Neuron (in vitro differentiated cells): ENCODE measurements around the gene HTR1D.

ENCODE experiments used
- H2AFZ ChIP-seq: one replicate; pipeline ENCODE4 v1.6.1; 2013; ENCODE audit warnings: low read depth, mild to moderate bottlenecking, inconsistent platforms, low read length, moderate library complexity
- H3K27me3 ChIP-seq: one replicate; pipeline ENCODE4 v1.6.1; 2013; ENCODE audit warnings: low read length; ENCODE audit not compliant: insufficient read depth
- H3K36me3 ChIP-seq: one replicate; pipeline ENCODE4 v1.6.1; 2013; ENCODE audit warnings: low read length; ENCODE audit not compliant: insufficient read depth
- H3K4me1 ChIP-seq: one replicate; pipeline ENCODE4 v1.6.1; 2013; ENCODE audit warnings: low read length; ENCODE audit not compliant: insufficient read depth
- H3K4me3 ChIP-seq: 2 replicates; pipeline ENCODE4 v1.5.1; 2013; ENCODE audit warnings: mild to moderate bottlenecking, low read length, moderate library complexity
- H3K9me3 ChIP-seq: one replicate; pipeline ENCODE4 v1.6.1; 2013; ENCODE audit warnings: low read length

Gene HTR1D

GRCh38 chr1:23169195-23169575 is 48.1 kb downstream of the HTR1D start:
- no peaks in the 10 kb centered on the region for H3K36me3 ChIP-seq
- H3K9me3 ChIP-seq = no peaks in the 10 kb centered on the region
- H3K4me3 ChIP-seq = no peak overlapping the region
- H2AFZ ChIP-seq = no peak overlapping the region
- no peaks in the 10 kb centered on the region for H3K27me3 ChIP-seq
- H3K4me1 ChIP-seq = peaks cover 16% of the 10 kb centered on the region

- Histone ChIP-seq H3K9me3 (no peaks in the 10 kb centered on the region), H3K4me1 (peaks cover 16% of the 10 kb centered on the region), H3K36me3 (no peaks in the 10 kb centered on the region), H2AFZ (peak within 1 kb of the TSS; percentile 87), H3K4me3 (peak within 1 kb of the TSS; percentile 81), H3K27me3 (no peaks in the 10 kb centered on the region)
Measured at GRCh38 chr1:23168445-23169194, 48.7 kb downstream of the HTR1D start, which contains the start of gene LUZP1. TSS of gene LUZP1 (minus strand) at chr1:23168856.

- Histone ChIP-seq H2AFZ (peak overlapping the region; percentile 87), H3K9me3 (no peaks in the 10 kb centered on the region), H3K36me3 (no peaks in the 10 kb centered on the region), H3K4me3 (peak overlapping the region; percentile 81), H3K4me1 (peaks cover 16% of the 10 kb centered on the region), H3K27me3 (no peaks in the 10 kb centered on the region)
Measured at GRCh38 chr1:23168079-23168444, 49.2 kb downstream of the HTR1D start.

GRCh38 chr1:23167353-23168078 is 49.8 kb downstream of the HTR1D start:
- Histone ChIP-seq H3K9me3 (no peaks in the 10 kb centered on the region), H3K4me3 (peak overlapping the region; percentile 81), H3K4me1 (peaks cover 16% of the 10 kb centered on the region), H3K36me3 (no peaks in the 10 kb centered on the region), H2AFZ (peak overlapping the region; percentile 22), H3K27me3 (no peaks in the 10 kb centered on the region)

GRCh38 chr1:23166854-23167253 is 50.4 kb downstream of the HTR1D start:
- no peaks in the 10 kb centered on the region for H3K36me3 ChIP-seq
- H3K4me1 ChIP-seq = peaks cover 16% of the 10 kb centered on the region
- no peaks in the 10 kb centered on the region for H3K9me3 ChIP-seq
- no peak overlapping the region for H2AFZ ChIP-seq
- H3K27me3 ChIP-seq = no peaks in the 10 kb centered on the region
- peak overlapping the region; percentile 81 for H3K4me3 ChIP-seq

- H3K36me3 ChIP-seq = no peaks in the 10 kb centered on the region
- no peak overlapping the region for H3K4me3 ChIP-seq
- no peaks in the 10 kb centered on the region for H3K9me3 ChIP-seq
- peaks cover 8% of the 10 kb centered on the region for H3K4me1 ChIP-seq
- H2AFZ ChIP-seq = no peak overlapping the region
- H3K27me3 ChIP-seq = no peaks in the 10 kb centered on the region
Measured at GRCh38 chr1:23163395-23163794, 53.9 kb downstream of the HTR1D start.

- Histone ChIP-seq H3K27me3 (no peaks in the 10 kb centered on the region), H3K9me3 (no peaks in the 10 kb centered on the region), H2AFZ (no peak overlapping the region), H3K4me1 (no peaks in the 10 kb centered on the region), H3K4me3 (no peak overlapping the region), H3K36me3 (no peaks in the 10 kb centered on the region)
Measured at GRCh38 chr1:23159963-23160877, 57.1 kb downstream of the HTR1D start.

- no peaks in the 10 kb centered on the region for H3K9me3 ChIP-seq
- no peaks in the 10 kb centered on the region for H3K27me3 ChIP-seq
- H3K4me1 ChIP-seq = no peaks in the 10 kb centered on the region
- H3K36me3 ChIP-seq = no peaks in the 10 kb centered on the region
- H2AFZ ChIP-seq = no peak overlapping the region
- no peak overlapping the region for H3K4me3 ChIP-seq
Measured at GRCh38 chr1:23156940-23157339, 60.4 kb downstream of the HTR1D start.

GRCh38 chr1:23152966-23153684 is 64.2 kb downstream of the HTR1D start:
- Histone ChIP-seq H2AFZ (no peak overlapping the region), H3K9me3 (no peaks in the 10 kb centered on the region), H3K4me1 (no peaks in the 10 kb centered on the region), H3K36me3 (no peaks in the 10 kb centered on the region), H3K4me3 (no peak overlapping the region), H3K27me3 (no peaks in the 10 kb centered on the region)

GRCh38 chr1:23150742-23151141 is 66.6 kb downstream of the HTR1D start:
- Histone ChIP-seq H3K27me3 (no peaks in the 10 kb centered on the region), H3K36me3 (no peaks in the 10 kb centered on the region), H3K4me3 (no peak overlapping the region), H3K9me3 (no peaks in the 10 kb centered on the region), H2AFZ (no peak overlapping the region), H3K4me1 (no peaks in the 10 kb centered on the region)

GRCh38 chr1:23150125-23150524 is 67.2 kb downstream of the HTR1D start:
- Histone ChIP-seq H3K4me1 (no peaks in the 10 kb centered on the region), H3K9me3 (no peaks in the 10 kb centered on the region), H3K36me3 (no peaks in the 10 kb centered on the region), H3K4me3 (no peak overlapping the region), H2AFZ (no peak overlapping the region), H3K27me3 (no peaks in the 10 kb centered on the region)

- Histone ChIP-seq H3K4me1 (no peaks in the 10 kb centered on the region), H3K36me3 (no peaks in the 10 kb centered on the region), H3K27me3 (no peaks in the 10 kb centered on the region), H3K9me3 (no peaks in the 10 kb centered on the region), H2AFZ (no peak overlapping the region), H3K4me3 (no peak overlapping the region)
Measured at GRCh38 chr1:23149114-23149513, 68.2 kb downstream of the HTR1D start.
